ENCODE results near the gene LTBP1. TPM values are rescaled to one million over a fixed set of nuclear protein-coding genes. Genes with fewer than 3 reads are reported as not detected.

The LTBP1 gene
- total and polyA plus RNA-seq, 2 donors (not counting 1 experiment from before 2014, with no cell fraction given), result 0.69 TPM; not detected in 1

- CTCF ChIA-PET, result no interaction called here
- ATAC-seq (ENCODE audit: low read depth), result no peak
Measured at GRCh38 chr2:33029926-33030325, 83.2 kb downstream of the LTBP1 start.

GRCh38 chr2:33030326-33030725 lies 83.6 kb downstream of the LTBP1 start:
- Mint-ChIP-seq H3K4me3 (no peak overlapping the region), H3K4me1 (no peaks in the 10 kb centered on the region), H3K27ac (no peak overlapping the region), H3K27me3 (no peaks in the 10 kb centered on the region), H3K9me3 (ENCODE audit: insufficient read depth) (no peaks in the 10 kb centered on the region)
- DNase-seq, result no peak
- Histone ChIP-seq H3K27ac (ENCODE audit: low read length in 2 of 2) (no peak overlapping the region), H2AFZ (ENCODE audit: insufficient read depth, low read depth, low read length, poor library complexity, severe bottlenecking) (no peak overlapping the region), H3K36me3 (replicated peaks in 1 of 2; ENCODE audit: control extremely low read depth in 1 of 2, control insufficient read depth in 1 of 2, extremely low read depth in 1 of 2, insufficient read depth in 2 of 2, low read length in 1 of 2) (no peaks in the 10 kb centered on the region), H3K4me1 (ENCODE audit: control insufficient read depth in 2 of 2, insufficient read depth in 2 of 2, low read length in 2 of 2) (no peaks in the 10 kb centered on the region), H3K27me3 (replicated peaks in 1 of 4; ENCODE audit: control extremely low read depth in 1 of 4, control insufficient read depth in 3 of 4, insufficient read depth in 4 of 4, low read length in 3 of 4) (no peaks in the 10 kb centered on the region), H3K79me2 (ENCODE audit: control insufficient read depth, insufficient read depth, low read length) (no peaks in the 10 kb centered on the region), H3K9ac (ENCODE audit: low read length) (no peak overlapping the region), H3K4me2 (replicated peaks; ENCODE audit: low read depth, low read length, poor library complexity, severe bottlenecking) (no peak overlapping the region), H4K20me1 (ENCODE audit: control insufficient read depth, insufficient read depth, low read length, poor library complexity, severe bottlenecking) (no peaks in the 10 kb centered on the region), H3K9me3 (ENCODE audit: control extremely low read depth in 1 of 3, control insufficient read depth in 2 of 3, insufficient read depth in 1 of 3, low read length in 2 of 3) (no peaks in the 10 kb centered on the region), H3K4me3 (ENCODE audit: control extremely low read depth in 1 of 5, extremely low read depth in 1 of 5, insufficient read depth in 1 of 5, low read depth in 2 of 5, low read length in 4 of 5) (no peak overlapping the region)
- WGBS (ENCODE audit: insufficient coverage), result no CpG with 5 or more reads among the region's 3 CpGs
- POLR2A ChIA-PET, result no interaction called here
- intact Hi-C loops (cut with micrococcal nuclease), result no loop called here
- TF ChIP-seq CTCF (IDR thresholded peaks at IDR 0.05) (no peak), EZH2 (IDR thresholded peaks at IDR 0.05; ENCODE audit: borderline replicate concordance, insufficient read depth, low read depth, low read length, poor library complexity, severe bottlenecking) (no peak)
- no peak for ATAC-seq (ENCODE audit: low read depth)
- CTCF ChIA-PET, result no interaction called here

More at GRCh38 chr2:33029926-33030325, 83.2 kb downstream of the LTBP1 start:
- Histone ChIP-seq H3K4me3 (ENCODE audit: control extremely low read depth in 1 of 5, extremely low read depth in 1 of 5, insufficient read depth in 1 of 5, low read depth in 2 of 5, low read length in 4 of 5) (no peak overlapping the region), H2AFZ (ENCODE audit: insufficient read depth, low read depth, low read length, poor library complexity, severe bottlenecking) (no peak overlapping the region), H3K79me2 (ENCODE audit: control insufficient read depth, insufficient read depth, low read length) (no peaks in the 10 kb centered on the region), H3K27me3 (replicated peaks in 1 of 4; ENCODE audit: control extremely low read depth in 1 of 4, control insufficient read depth in 3 of 4, insufficient read depth in 4 of 4, low read length in 3 of 4) (no peaks in the 10 kb centered on the region), H4K20me1 (ENCODE audit: control insufficient read depth, insufficient read depth, low read length, poor library complexity, severe bottlenecking) (no peaks in the 10 kb centered on the region), H3K4me2 (replicated peaks; ENCODE audit: low read depth, low read length, poor library complexity, severe bottlenecking) (no peak overlapping the region), H3K4me1 (ENCODE audit: control insufficient read depth in 2 of 2, insufficient read depth in 2 of 2, low read length in 2 of 2) (no peaks in the 10 kb centered on the region), H3K9ac (ENCODE audit: low read length) (no peak overlapping the region), H3K36me3 (replicated peaks in 1 of 2; ENCODE audit: control extremely low read depth in 1 of 2, control insufficient read depth in 1 of 2, extremely low read depth in 1 of 2, insufficient read depth in 2 of 2, low read length in 1 of 2) (no peaks in the 10 kb centered on the region), H3K27ac (ENCODE audit: low read length in 2 of 2) (no peak overlapping the region), H3K9me3 (ENCODE audit: control extremely low read depth in 1 of 3, control insufficient read depth in 2 of 3, insufficient read depth in 1 of 3, low read length in 2 of 3) (peaks cover 0 to under 1% (median 0%) of the 10 kb centered on the region in 3 donors)
- Mint-ChIP-seq H3K4me1 (no peaks in the 10 kb centered on the region), H3K4me3 (no peak overlapping the region), H3K9me3 (ENCODE audit: insufficient read depth) (no peaks in the 10 kb centered on the region), H3K27ac (no peak overlapping the region), H3K27me3 (no peaks in the 10 kb centered on the region)
- intact Hi-C loops (cut with micrococcal nuclease), result no loop called here
- TF ChIP-seq CTCF (IDR thresholded peaks at IDR 0.05) (no peak), EZH2 (IDR thresholded peaks at IDR 0.05; ENCODE audit: borderline replicate concordance, insufficient read depth, low read depth, low read length, poor library complexity, severe bottlenecking) (no peak)
- DNase-seq, result no peak
- WGBS (ENCODE audit: insufficient coverage), result no CpG with 5 or more reads among the region's 4 CpGs
- POLR2A ChIA-PET, result no interaction called here
